Lower leg skin (tissue), 4 donors: Measurements from ENCODE around the gene AP2A1. TPM values are rescaled to one million over a fixed set of nuclear protein-coding genes. Genes with fewer than 3 reads are reported as not detected.

ENCODE experiments used
- DNase-seq, 2 donors: peaks; one replicate each; pipeline ENCODE4 v3.0.0-alpha.2; 2019; ENCODE audit warnings: low spot score in 2 of 2
- H3K4me3 ChIP-seq: fragments of 200-600 bp; sonication (generic); 2 replicates; pipeline ENCODE4 v1.5.1; 2017; ENCODE audit warnings: mild to moderate bottlenecking, low read depth; ENCODE audit not compliant: poor library complexity, severe bottlenecking
- CTCF ChIP-seq, 3 donors: fragments of 450-650 bp; IDR thresholded peaks; one replicate each; pipeline ENCODE4 v1.5.1; 2016; ENCODE audit warnings: antibody characterized with exemption in 3 of 3, mild to moderate bottlenecking in 3 of 3, moderate library complexity in 2 of 3
- POLR2A ChIP-seq, 2 donors: fragments of 450-650 bp; IDR thresholded peaks; one replicate each; pipeline ENCODE4 v1.6.1; 2016 to 2017; ENCODE audit warnings: antibody characterized with exemption in 2 of 2, mild to moderate bottlenecking in 1 of 2, moderate library complexity in 1 of 2
- WGBS, 2 donors: methylation state at CpG; one replicate each; pipeline ENCODE4 v1.1.5; 2018; 5-methylcytosine and 5-hydroxymethylcytosine counted together
- intact Hi-C: fragments of 100-400 bp; cut with DNase I; formaldehyde crosslinking; loops from one replicate; pipeline ENCODE4 v1.15.0; 2023; ENCODE audit warnings: low total_unique reads
- total RNA-seq, 4 donors: library from RNA; depleted of rRNA; stranded (reverse); fragments of >200 nt; gene quantifications; one replicate each; pipeline ENCODE4 v1.1.0, GENCODE V29; 2016

The AP2A1 gene
- total RNA-seq, 4 donors from 2014 or later, result 112 to 123 (median 116) TPM

- no peak for DNase-seq
- TF ChIP-seq POLR2A (IDR thresholded peaks at IDR 0.05) (no peak), CTCF (IDR thresholded peaks at IDR 0.05) (no peak)
- H3K4me3 ChIP-seq, result no peak overlapping the region
- intact Hi-C loops, result no loop called here
- WGBS, 2 donors, result 93 to 95% methylated on average over 8 of the region's 8 CpGs
Observed at GRCh38 chr19:49774969-49775368, 8.2 kb downstream of the AP2A1 start.

- DNase-seq, result no peak
- no peak for TF ChIP-seq POLR2A (IDR thresholded peaks at IDR 0.05)
- no peak for TF ChIP-seq CTCF (IDR thresholded peaks at IDR 0.05)
- no peak overlapping the region for H3K4me3 ChIP-seq
- intact Hi-C loops, result no loop called here
- 79 to 83% methylated on average over 20 of the region's 20 CpGs for WGBS, 2 donors
Observed at GRCh38 chr19:49775742-49776370, 9.1 kb downstream of the AP2A1 start.

- no peak overlapping the region for H3K4me3 ChIP-seq
- 80 to 90% methylated on average over 6 of the region's 6 CpGs for WGBS, 2 donors
- intact Hi-C loops, result no loop called here
- TF ChIP-seq POLR2A (IDR thresholded peaks at IDR 0.05), result no peak
- no peak for TF ChIP-seq CTCF (IDR thresholded peaks at IDR 0.05)
- DNase-seq, result no peak
Observed at GRCh38 chr19:49776371-49776764, 9.6 kb downstream of the AP2A1 start.

GRCh38 chr19:49779731-49780555, 13.1 kb downstream of the AP2A1 start:
- DNase-seq, result no peak
- no peak for TF ChIP-seq POLR2A (IDR thresholded peaks at IDR 0.05)
- TF ChIP-seq CTCF (IDR thresholded peaks at IDR 0.05), result no peak
- intact Hi-C loops, result no loop called here
- WGBS, 2 donors, result 73 to 80% methylated on average over 11 of the region's 11 CpGs
- no peak overlapping the region for H3K4me3 ChIP-seq

GRCh38 chr19:49780861-49781260, 14.1 kb downstream of the AP2A1 start:
- DNase-seq, result no peak
- H3K4me3 ChIP-seq, result no peak overlapping the region
- no peak for TF ChIP-seq POLR2A (IDR thresholded peaks at IDR 0.05)
- TF ChIP-seq CTCF (IDR thresholded peaks at IDR 0.05), result no peak
- intact Hi-C loops, result no loop called here
- WGBS, 2 donors, result 82 to 90% methylated on average over 8 of the region's 8 CpGs
